HG03095 (cell line): Measurements from ENCODE around the gene CACNA1A.
"Not testable (repeated sequence)": the region's sequence is repeated elsewhere in the genome, so short reads cannot be mapped to it uniquely, and the experiment has no call there.

Experiments used
- ATAC-seq: cut with Tn5 transposase; IDR thresholded peaks from one replicate; pipeline ENCODE4 v1.9.1; 2021; ENCODE audit warnings: moderate library complexity; ENCODE audit not compliant: unreplicated experiment

The CACNA1A gene

GRCh38 chr19:13207846-13208671, 298.2 kb downstream of the CACNA1A start:
- peak; percentile 47 for ATAC-seq

GRCh38 chr19:13207237-13207845, 298.9 kb downstream of the CACNA1A start:
- ATAC-seq = no peak

GRCh38 chr19:13206587-13206986, 299.7 kb downstream of the CACNA1A start:
- no peak for ATAC-seq

GRCh38 chr19:13202112-13202511, 304.2 kb downstream of the CACNA1A start:
- ATAC-seq = not testable (repeated sequence)

GRCh38 chr19:13198634-13199033, 307.6 kb downstream of the CACNA1A start:
- no peak for ATAC-seq

- ATAC-seq = no peak
Measured at GRCh38 chr19:13195678-13196077, 310.6 kb downstream of the CACNA1A start.

- no peak for ATAC-seq
Measured at GRCh38 chr19:13190781-13191540, 315.3 kb downstream of the CACNA1A start.

GRCh38 chr19:13189600-13189999, 316.7 kb downstream of the CACNA1A start:
- ATAC-seq = no peak

- no peak for ATAC-seq
Measured at GRCh38 chr19:13187419-13187818, 318.9 kb downstream of the CACNA1A start.

- not testable (repeated sequence) for ATAC-seq
Measured at GRCh38 chr19:13186688-13187087, 319.6 kb downstream of the CACNA1A start.

- ATAC-seq = not testable (repeated sequence)
Measured at GRCh38 chr19:13185763-13186657, 320.3 kb downstream of the CACNA1A start.

GRCh38 chr19:13184926-13185325, 321.4 kb downstream of the CACNA1A start:
- ATAC-seq = not testable (repeated sequence)

GRCh38 chr19:13181747-13182388, 324.4 kb downstream of the CACNA1A start:
- ATAC-seq = no peak

GRCh38 chr19:13178291-13178690, 328.0 kb downstream of the CACNA1A start:
- ATAC-seq = not testable (repeated sequence)

- not testable (repeated sequence) for ATAC-seq
Measured at GRCh38 chr19:13177584-13177983, 328.7 kb downstream of the CACNA1A start.

- no peak for ATAC-seq
Measured at GRCh38 chr19:13176345-13176744, 329.9 kb downstream of the CACNA1A start.

- ATAC-seq = no peak
Measured at GRCh38 chr19:13173139-13173737, 333.0 kb downstream of the CACNA1A start.

GRCh38 chr19:13172346-13173138, 333.7 kb downstream of the CACNA1A start:
- no peak for ATAC-seq

- ATAC-seq = no peak
Measured at GRCh38 chr19:13171146-13171545, 335.1 kb downstream of the CACNA1A start.
